ENCODE measurements around the gene DSTN. TPM values are rescaled to one million over a fixed set of nuclear protein-coding genes. Genes with fewer than 3 reads are reported as not detected.

DSTN gene
- total and polyA plus RNA-seq, 9 donors, result 162 to 1,033 (median 324) TPM

DNA sequence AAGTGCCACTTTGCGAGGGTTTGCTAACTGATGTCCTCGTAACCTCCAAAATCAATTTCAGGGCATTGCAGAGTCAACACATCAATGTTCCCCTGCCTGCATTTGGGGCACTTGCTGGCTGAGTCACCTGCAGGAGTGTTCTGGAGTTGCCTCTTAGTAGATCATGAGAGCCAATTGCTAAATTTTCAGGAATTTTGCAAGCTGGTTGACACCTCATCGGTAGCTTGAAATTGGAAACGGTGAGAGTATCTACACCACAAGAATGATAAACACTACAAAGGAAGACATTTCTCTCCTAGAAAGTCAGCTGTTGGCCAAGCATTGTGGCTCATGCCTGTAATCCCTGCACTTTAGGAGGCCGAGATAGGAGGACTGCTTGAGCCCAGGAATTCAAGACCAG lies 27.9 kb upstream of the DSTN start:
- intact Hi-C loops (cut with DNase I), result no loop called here
- Histone ChIP-seq H3K27ac (peak overlapping the region in 1 of 2 donors; percentile 82), H3K36me3 (no peaks in the 10 kb centered on the region), H3K27me3 (no peaks in the 10 kb centered on the region), H3K4me3 (no peak overlapping the region), H3K4me1 (ENCODE audit: insufficient read depth) (peaks cover 7% of the 10 kb centered on the region), H3K9me3 (no peaks in the 10 kb centered on the region)
- no peak for DNase-seq
- TF ChIP-seq, protein P1, sequence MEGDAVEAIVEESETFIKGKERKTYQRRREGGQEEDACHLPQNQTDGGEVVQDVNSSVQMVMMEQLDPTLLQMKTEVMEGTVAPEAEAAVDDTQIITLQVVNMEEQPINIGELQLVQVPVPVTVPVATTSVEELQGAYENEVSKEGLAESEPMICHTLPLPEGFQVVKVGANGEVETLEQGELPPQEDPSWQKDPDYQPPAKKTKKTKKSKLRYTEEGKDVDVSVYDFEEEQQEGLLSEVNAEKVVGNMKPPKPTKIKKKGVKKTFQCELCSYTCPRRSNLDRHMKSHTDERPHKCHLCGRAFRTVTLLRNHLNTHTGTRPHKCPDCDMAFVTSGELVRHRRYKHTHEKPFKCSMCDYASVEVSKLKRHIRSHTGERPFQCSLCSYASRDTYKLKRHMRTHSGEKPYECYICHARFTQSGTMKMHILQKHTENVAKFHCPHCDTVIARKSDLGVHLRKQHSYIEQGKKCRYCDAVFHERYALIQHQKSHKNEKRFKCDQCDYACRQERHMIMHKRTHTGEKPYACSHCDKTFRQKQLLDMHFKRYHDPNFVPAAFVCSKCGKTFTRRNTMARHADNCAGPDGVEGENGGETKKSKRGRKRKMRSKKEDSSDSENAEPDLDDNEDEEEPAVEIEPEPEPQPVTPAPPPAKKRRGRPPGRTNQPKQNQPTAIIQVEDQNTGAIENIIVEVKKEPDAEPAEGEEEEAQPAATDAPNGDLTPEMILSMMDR (IDR thresholded peaks at IDR 0.05), result no peak
- no peak for TF ChIP-seq POLR2A (IDR thresholded peaks at IDR 0.05)
- no peak for TF ChIP-seq EP300 (IDR thresholded peaks at IDR 0.05)
- WGBS, 3 donors, result 38 to 50% (median 46%) methylated on average over 5 of the region's 5 CpGs

DNA sequence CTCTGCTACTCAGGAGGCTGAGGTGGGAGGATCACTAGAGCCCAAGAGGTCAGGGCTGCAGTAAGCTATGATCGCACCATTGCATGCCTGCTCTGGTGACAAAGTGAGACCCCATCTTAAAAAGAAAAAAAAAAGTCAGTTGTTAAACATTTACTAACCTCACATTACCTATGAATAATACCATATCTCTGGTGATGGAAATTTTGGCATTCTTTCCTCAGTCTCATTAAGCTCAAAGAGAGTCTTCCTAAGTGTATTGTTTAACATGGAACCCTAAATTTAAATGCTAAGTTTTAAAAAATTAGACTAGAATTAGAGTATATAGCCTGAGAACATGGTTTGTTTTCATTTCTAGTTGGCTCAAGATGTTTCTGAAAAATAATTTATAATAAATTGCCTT lies 27.4 kb upstream of the DSTN start:
- H3K27ac ChIP-seq, result peak overlapping the region in 1 of 2 donors; percentile 82
- peaks cover 7% of the 10 kb centered on the region for H3K4me1 ChIP-seq (ENCODE audit: insufficient read depth)
- intact Hi-C loops (cut with DNase I), result no loop called here
- no peak for TF ChIP-seq EP300 (IDR thresholded peaks at IDR 0.05)
- TF ChIP-seq POLR2A (IDR thresholded peaks at IDR 0.05), result no peak
- TF ChIP-seq, protein P1 (IDR thresholded peaks at IDR 0.05), result no peak
- H3K36me3 ChIP-seq, result no peaks in the 10 kb centered on the region
- no peaks in the 10 kb centered on the region for H3K9me3 ChIP-seq
- no peak overlapping the region for H3K4me3 ChIP-seq
- WGBS, 3 donors, result 8 to 27% (median 21%) methylated on average over 1 of the region's 1 CpG
- H3K27me3 ChIP-seq, result no peaks in the 10 kb centered on the region
- no peak for DNase-seq

DNA sequence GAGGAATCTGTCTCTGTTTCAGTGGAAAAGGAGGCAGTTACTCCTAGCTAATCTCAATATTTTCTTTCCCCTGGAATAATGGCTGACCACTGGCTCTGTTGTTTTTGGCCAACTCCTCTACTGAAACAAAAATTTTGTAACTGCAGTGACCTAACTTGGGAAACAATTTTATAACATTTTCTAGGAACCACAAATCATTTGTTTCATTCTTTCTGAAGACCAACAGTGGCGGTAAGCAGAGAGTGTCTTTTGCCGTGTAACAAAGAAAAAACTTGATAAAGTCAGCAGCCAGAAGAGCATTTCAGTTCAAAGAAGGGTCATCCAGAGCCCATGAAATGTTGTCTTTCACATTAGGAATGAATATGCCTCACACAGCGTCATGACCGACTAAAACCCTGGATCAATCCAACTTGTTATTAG lies 26.9 kb upstream of the DSTN start:
- Histone ChIP-seq H3K27ac (peak overlapping the region in 1 of 2 donors; percentile 82), H3K9me3 (no peaks in the 10 kb centered on the region), H3K27me3 (no peaks in the 10 kb centered on the region), H3K36me3 (no peaks in the 10 kb centered on the region), H3K4me1 (ENCODE audit: insufficient read depth) (peaks cover 7% of the 10 kb centered on the region), H3K4me3 (no peak overlapping the region)
- 5 to 7% (median 6%) methylated on average over 4 of the region's 4 CpGs for WGBS, 3 donors
- intact Hi-C loops (cut with DNase I), result no loop called here
- DNase-seq, result peak in 2 of 5 donors; percentile 24 to 46
- TF ChIP-seq EP300 (IDR thresholded peaks at IDR 0.05) (peak; percentile 50), POLR2A (IDR thresholded peaks at IDR 0.05) (no peak)
- TF ChIP-seq, protein P1 (IDR thresholded peaks at IDR 0.05), result no peak

DNA sequence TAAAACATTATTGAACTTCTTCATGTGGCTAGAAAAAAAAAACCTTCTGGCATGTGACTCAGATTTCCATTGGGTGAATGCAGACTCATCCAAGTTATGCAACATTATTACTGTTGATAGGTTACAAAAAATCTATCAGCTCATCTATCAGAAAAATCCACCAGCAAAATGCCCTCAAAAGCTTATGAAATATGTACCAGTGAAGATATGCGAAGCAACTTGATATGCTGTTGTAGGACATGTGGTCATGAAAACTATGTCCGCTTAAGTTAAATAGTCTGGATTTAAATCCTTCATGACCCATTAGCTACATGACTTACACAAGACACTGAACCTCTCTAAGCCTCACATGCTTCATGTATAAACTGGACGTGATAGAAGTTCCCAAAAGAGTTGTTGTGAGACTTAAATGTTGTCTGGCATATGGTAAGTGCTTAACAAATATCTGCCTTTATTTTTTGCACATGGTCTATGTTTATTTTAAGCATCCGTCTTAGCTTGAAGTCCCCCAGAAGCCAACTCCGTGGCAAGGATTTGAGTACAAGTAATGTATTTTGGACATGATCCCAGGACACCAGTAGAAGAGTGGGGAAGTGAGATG lies 26.2 kb upstream of the DSTN start:
- H3K27me3 ChIP-seq, result no peaks in the 10 kb centered on the region
- H3K27ac ChIP-seq, result peak overlapping the region in 1 of 2 donors; percentile 82
- H3K4me1 ChIP-seq (ENCODE audit: insufficient read depth), result peaks cover 7% of the 10 kb centered on the region
- H3K36me3 ChIP-seq, result no peaks in the 10 kb centered on the region
- TF ChIP-seq POLR2A (IDR thresholded peaks at IDR 0.05) (no peak), EP300 (IDR thresholded peaks at IDR 0.05) (no peak)
- TF ChIP-seq, protein P1 (IDR thresholded peaks at IDR 0.05), result no peak
- H3K4me3 ChIP-seq, result no peak overlapping the region
- no peak for DNase-seq
- no peaks in the 10 kb centered on the region for H3K9me3 ChIP-seq
- WGBS, 3 donors, result 21 to 28% (median 27%) methylated on average over 5 of the region's 5 CpGs
- intact Hi-C loops (cut with DNase I), result no loop called here
